AG04449 (cell line): ENCODE data around the gene EHMT1.

ENCODE experiments used
- CTCF ChIA-PET: fragments of 350-600 bp; formaldehyde crosslinking; extraction: SDS; loops from one replicate; lab custom pipeline; 2021; ENCODE audit warnings: antibody characterized with exemption; lab: Yijun Ruan, JAX
- POLR2A ChIA-PET: fragments of 400-600, 350-600 bp; formaldehyde crosslinking; extraction: SDS; loops from one replicate; lab custom pipeline; 2020; ENCODE audit warnings: antibody characterized with exemption, inconsistent platforms; lab: Yijun Ruan, JAX
- DNase-seq: peaks from one replicate; pipeline ENCODE4 v3.0.0-alpha.2; 2010; ENCODE audit warnings: low read depth, low spot score
- H3K4me3 ChIP-seq: 2 replicates; pipeline ENCODE4 v1.5.1; 2011; ENCODE audit warnings: low read depth, mild to moderate bottlenecking, control low read depth, low read length
- CTCF ChIP-seq: IDR thresholded peaks from one replicate; pipeline ENCODE4 v1.5.1; 2011; ENCODE audit warnings: mild to moderate bottlenecking, moderate library complexity, low read length, control low read depth, inconsistent platforms; ENCODE audit not compliant: insufficient read depth; ENCODE audit errors: missing control alignments

EHMT1 gene

GRCh38 chr9:137748741-137749140, 129.9 kb downstream of the EHMT1 start:
- H3K4me3 ChIP-seq, result no peak overlapping the region
- CTCF ChIA-PET, result no interaction called here
- no peak for TF ChIP-seq CTCF
- no peak for DNase-seq
- POLR2A ChIA-PET, result no interaction called here

GRCh38 chr9:137749511-137749910, 130.7 kb downstream of the EHMT1 start:
- ChIA-PET CTCF (interaction anchor here (0.9 to 1.4 kb wide), 2 partner anchors 9 kb away, joined by 3 read pairs; no protein-coding TSS in a partner anchor), POLR2A (no interaction called here)
- DNase-seq, result no peak
- TF ChIP-seq CTCF, result no peak
- no peak overlapping the region for H3K4me3 ChIP-seq

- no peak for TF ChIP-seq CTCF
- POLR2A ChIA-PET, result no interaction called here
- CTCF ChIA-PET, result interaction anchor here (0.9 to 1.4 kb wide), 2 partner anchors 9 kb away, joined by 3 read pairs; no protein-coding TSS in a partner anchor
Measured at GRCh38 chr9:137750007-137750406, 131.2 kb downstream of the EHMT1 start.

GRCh38 chr9:137750566-137750965, 131.8 kb downstream of the EHMT1 start:
- no peak for DNase-seq
- POLR2A ChIA-PET, result no interaction called here
- CTCF ChIA-PET, result interaction anchor here (0.9 to 1.4 kb wide), 2 partner anchors 8 to 10 kb away, joined by 3 read pairs; no protein-coding TSS in a partner anchor
- no peak for TF ChIP-seq CTCF
- no peak overlapping the region for H3K4me3 ChIP-seq

More at GRCh38 chr9:137750007-137750406, 131.2 kb downstream of the EHMT1 start:
- H3K4me3 ChIP-seq, result no peak overlapping the region
- DNase-seq, result no peak

- no peak for DNase-seq
- POLR2A ChIA-PET, result no interaction called here
- H3K4me3 ChIP-seq, result no peak overlapping the region
- no peak for TF ChIP-seq CTCF
- CTCF ChIA-PET, result no interaction called here
Measured at GRCh38 chr9:137751616-137752015, 132.8 kb downstream of the EHMT1 start.

- ChIA-PET POLR2A (no interaction called here), CTCF (no interaction called here)
- TF ChIP-seq CTCF, result no peak
- H3K4me3 ChIP-seq, result no peak overlapping the region
- DNase-seq, result no peak
Measured at GRCh38 chr9:137752426-137752825, 133.6 kb downstream of the EHMT1 start.
